OCI-LY7 (cell line): Measurements from ENCODE around the gene ATP2B1. TPM values are rescaled to one million over a fixed set of nuclear protein-coding genes. Genes with fewer than 3 reads are reported as not detected.

Experiments used
- BruUV-seq: library from RNA; stranded (reverse); fragments of 400-500 nt; replicated peaks from 2 replicates; lab custom pipeline; 2021; lab: Mats Ljungman, UMichigan
- CTCF ChIA-PET: fragments of 300-600 bp; sonication (Branson Sonifier 250); formaldehyde crosslinking; loops from one replicate; lab custom pipeline; 2022; ENCODE audit warnings: antibody characterized with exemption; ENCODE audit not compliant: unreplicated experiment; lab: Charles Lee
- POLR2A ChIA-PET: fragments of 300-600 bp; sonication (Branson Sonifier 250); formaldehyde crosslinking; loops from one replicate; lab custom pipeline; 2022; ENCODE audit warnings: antibody characterized with exemption; lab: Charles Lee
- DNase-seq: peaks from one replicate; pipeline ENCODE4 v3.0.0-alpha.2; 2015; ENCODE audit warnings: low spot score
- H2AFZ ChIP-seq: fragments of 200-600 bp; sonication (generic), shearing (Covaris generic); 2 replicates; pipeline ENCODE4 v1.6.1; 2014; ENCODE audit warnings: mild to moderate bottlenecking, antibody characterized with exemption, low read length, moderate library complexity
- H3K27ac ChIP-seq: fragments of 200-600 bp; sonication (generic); 2 replicates; pipeline ENCODE4 v1.5.1; 2014; ENCODE audit warnings: mixed run types, low read depth, mild to moderate bottlenecking, moderate library complexity, low read length, inconsistent platforms; ENCODE audit not compliant: poor library complexity, severe bottlenecking
- H3K36me3 ChIP-seq: fragments of 200-600 bp; sonication (generic); 2 replicates; pipeline ENCODE4 v1.6.1; 2014; ENCODE audit warnings: mild to moderate bottlenecking, antibody characterized with exemption, low read length, moderate library complexity, mixed read lengths; ENCODE audit not compliant: insufficient read depth
- H3K4me1 ChIP-seq: fragments of 200-600 bp; sonication (generic); 2 replicates; pipeline ENCODE4 v1.5.1; 2014; ENCODE audit warnings: mild to moderate bottlenecking, low read length; ENCODE audit not compliant: insufficient read depth, poor library complexity, severe bottlenecking
- H3K4me2 ChIP-seq: fragments of 200-600 bp; sonication (generic); 2 replicates; pipeline ENCODE4 v1.6.1; 2014; ENCODE audit warnings: mild to moderate bottlenecking, low read length
- H3K4me3 ChIP-seq: fragments of 200-600 bp; sonication (generic); 2 replicates; pipeline ENCODE4 v1.5.1; 2014; ENCODE audit warnings: mild to moderate bottlenecking, low read depth, low read length; ENCODE audit not compliant: poor library complexity, severe bottlenecking
- H3K79me2 ChIP-seq: fragments of 200-600 bp; sonication (generic); 2 replicates; pipeline ENCODE4 v1.6.1; 2016; ENCODE audit warnings: low read depth, mild to moderate bottlenecking, low read length, moderate library complexity, mixed read lengths; ENCODE audit not compliant: insufficient read depth
- H3K9me2 ChIP-seq: fragments of 200-600 bp; sonication (generic); 2 replicates; pipeline ENCODE4 v1.6.1; 2016; ENCODE audit warnings: mild to moderate bottlenecking, low read length, mixed read lengths; ENCODE audit not compliant: insufficient read depth
- H3K9me3 ChIP-seq: fragments of 200-600 bp; sonication (generic); 2 replicates; pipeline ENCODE4 v1.6.1; 2014; ENCODE audit warnings: mild to moderate bottlenecking, mixed run types, low read length, mixed read lengths
- H4K20me1 ChIP-seq: fragments of 200-600 bp; sonication (generic); 2 replicates; pipeline ENCODE4 v1.6.1; 2014; ENCODE audit warnings: mild to moderate bottlenecking, antibody characterized with exemption, low read length, moderate library complexity, mixed read lengths; ENCODE audit not compliant: insufficient read depth
- CTCF ChIP-seq: fragments of 200-600 bp; sonication (generic); conservative IDR thresholded peaks from 2 replicates; pipeline ENCODE4 v1.5.1; 2014; ENCODE audit warnings: mild to moderate bottlenecking, antibody characterized with exemption, low read length, moderate library complexity, mixed read lengths
- EZH2phosphoT487 ChIP-seq: fragments of 200-600 bp; sonication (generic); IDR thresholded peaks from 2 replicates; pipeline ENCODE4 v1.6.1; 2018; ENCODE audit warnings: low read depth, borderline replicate concordance, mild to moderate bottlenecking, mixed run types, antibody characterized with exemption, low read length, moderate library complexity, mixed read lengths
- intact Hi-C: fragments of 100-400 bp; cut with micrococcal nuclease; formaldehyde crosslinking; loops from one replicate; pipeline ENCODE4 v1.10.0; 2022; ENCODE audit not compliant: unreplicated experiment
- total RNA-seq, 2 experiments: library from RNA; depleted of rRNA in 1 of 2; stranded (reverse); fragments of >200 nt in 1 of 2; shearing (Covaris generic) in 1 of 2; gene quantifications; 2 replicates each; pipeline ENCODE4 v1.2.3, GENCODE V29; 2014 to 2022

The ATP2B1 gene
- total RNA-seq, 2 experiments from 2014 or later, result 58.5 to 74.9 TPM

GRCh38 chr12:89710873-89711750 is 2.5 kb upstream of the ATP2B1 start:
- POLR2A ChIA-PET, result no interaction called here
- H3K4me3 ChIP-seq, result peak overlapping the region; percentile 94

GRCh38 chr12:89709995-89710872 is 1.6 kb upstream of the ATP2B1 start:
- Histone ChIP-seq H3K36me3 (no peaks in the 10 kb centered on the region), H3K27ac (peak overlapping the region; percentile 54), H3K4me1 (peaks cover 26% of the 10 kb centered on the region), H4K20me1 (peaks cover 23% of the 10 kb centered on the region), H2AFZ (peak overlapping the region; percentile 71), H3K9me3 (no peaks in the 10 kb centered on the region), H3K4me2 (peak overlapping the region; percentile 79), H3K4me3 (peak overlapping the region; percentile 94), H3K79me2 (peaks cover 36% of the 10 kb centered on the region), H3K9me2 (no peaks in the 10 kb centered on the region)
- no peak for TF ChIP-seq CTCF
- intact Hi-C loops, result loop anchor here (1.0 to 5.0 kb wide), 9 partner anchors 132 to 393 kb away; partner anchors contain the start of genes DUSP6 and GALNT4
- peak; percentile 58 for DNase-seq
- ChIA-PET POLR2A (interaction anchor here (0.7 to 2.2 kb wide), 6 partner anchors 20 to 465 kb away, joined by 4 to 17 read pairs (median 5); no protein-coding TSS in a partner anchor), CTCF (no interaction called here)
- no TSS peak for BruUV-seq

More at GRCh38 chr12:89710873-89711750, 2.5 kb upstream of the ATP2B1 start:
- Histone ChIP-seq H3K27ac (no peak overlapping the region), H3K4me1 (peaks cover 17% of the 10 kb centered on the region), H3K79me2 (peaks cover 27% of the 10 kb centered on the region), H3K36me3 (no peaks in the 10 kb centered on the region; the same call in 1 of the 2 replicates), H4K20me1 (peaks cover 15% of the 10 kb centered on the region), H3K9me2 (no peaks in the 10 kb centered on the region), H2AFZ (peak overlapping the region; percentile 71; the same call in 1 of the 2 replicates), H3K9me3 (peaks cover 3% of the 10 kb centered on the region), H3K4me2 (peak overlapping the region; percentile 79)
- BruUV-seq, result TSS peak; percentile 85
- intact Hi-C loops, result no loop called here
- no peak for TF ChIP-seq EZH2phosphoT487
- TF ChIP-seq CTCF, result no peak
- CTCF ChIA-PET, result no interaction called here
- DNase-seq, result no peak
